HCT116 (cell line): ENCODE results near the gene SORL1. TPM values are rescaled to one million over a fixed set of nuclear protein-coding genes. Genes with fewer than 3 reads are reported as not detected.

ENCODE experiments used
- ATAC-seq: fragments of 200-7000 bp; cut with Tn5 transposase; 2 replicates; pipeline ENCODE4 v1.9.1; 2020; ENCODE audit warnings: mild to moderate bottlenecking, moderate library complexity
- BruUV-seq: library from RNA; stranded (reverse); fragments of 400-500 nt; replicated peaks from 2 replicates; lab custom pipeline; 2021; lab: Mats Ljungman, UMichigan
- CTCF ChIA-PET: fragments of 300-600 bp; sonication (Branson Sonifier 250); formaldehyde crosslinking; loops from one replicate; lab custom pipeline; 2021; ENCODE audit warnings: antibody characterized with exemption; lab: Charles Lee
- POLR2A ChIA-PET: fragments of 300-600, 350-600 bp; sonication (Branson Sonifier 250); formaldehyde crosslinking; loops from one replicate; lab custom pipeline; 2021; ENCODE audit warnings: antibody characterized with exemption; lab: Charles Lee
- RAD21 ChIA-PET, 2 experiments: fragments of 300-600 bp; sonication (Branson Sonifier 250); formaldehyde crosslinking; loops; one replicate each; lab custom pipeline; 2023; ENCODE audit warnings: low total read pairs in 2 of 2; ENCODE audit not compliant: uncharacterized antibody in 2 of 2, unreplicated experiment in 2 of 2, low non-redundant PET in 1 of 2; lab: Charles Lee
- DNase-seq: peaks from one replicate; pipeline ENCODE4 v3.0.0-alpha.2; 2010; ENCODE audit warnings: low read depth, low spot score
- H2AFZ ChIP-seq: fragments of 200-600 bp; shearing (Covaris generic), sonication (generic); 2 replicates; pipeline ENCODE4 v1.6.1; 2017; ENCODE audit warnings: low read depth, mixed run types, mixed read lengths, antibody characterized with exemption, low read length; ENCODE audit not compliant: poor library complexity, severe bottlenecking
- H3K27ac ChIP-seq: 2 replicates; pipeline ENCODE4 v1.5.1; 2012; ENCODE audit warnings: low read depth, low read length
- H3K27me3 ChIP-seq: fragments of 200-600 bp; sonication (generic); 2 replicates; pipeline ENCODE4 v1.6.1; 2016; ENCODE audit warnings: mixed run types, low read length, mixed read lengths; ENCODE audit not compliant: insufficient read depth
- H3K36me3 ChIP-seq, 2 experiments: fragments of 200-500 bp in 1 of 2; fragments of 200-600 bp in 1 of 2; sonication (Bioruptor generic) in 1 of 2; sonication (generic) in 1 of 2; 2 replicates each; pipeline versions ENCODE4 v1.5.1 to v1.6.1; 2014 to 2016; ENCODE audit warnings: low read length in 2 of 2, inconsistent platforms in 1 of 2, mixed read lengths in 1 of 2, mixed run types in 1 of 2; ENCODE audit not compliant: insufficient read depth in 2 of 2, control insufficient read depth in 1 of 2
- H3K4me1 ChIP-seq, 2 experiments: fragments of 200-600 bp in 1 of 2; sonication (generic) in 1 of 2; 2 replicates each; pipeline versions ENCODE4 v1.5.1 to v1.6.1; 2012 to 2017; ENCODE audit warnings: low read length in 2 of 2, inconsistent platforms in 1 of 2, mild to moderate bottlenecking in 1 of 2, mixed read lengths in 1 of 2, mixed run types in 1 of 2, moderate library complexity in 1 of 2; ENCODE audit not compliant: insufficient read depth in 2 of 2, control insufficient read depth in 1 of 2
- H3K4me2 ChIP-seq: fragments of 200-600 bp; sonication (generic); 2 replicates; pipeline ENCODE4 v1.6.1; 2017; ENCODE audit warnings: mixed run types, low read length, mixed read lengths
- H3K4me3 ChIP-seq, 2 experiments: fragments of 200-600 bp in 1 of 2; sonication (generic) in 1 of 2; replicated peaks in 1 of 2; 2 replicates each; pipeline ENCODE4 v1.5.1; 2011 to 2016; ENCODE audit warnings: low read length in 2 of 2, control low read depth in 1 of 2, low read depth in 1 of 2, mild to moderate bottlenecking in 1 of 2, mixed read lengths in 1 of 2, mixed run types in 1 of 2
- H3K79me2 ChIP-seq: fragments of 200-600 bp; sonication (generic); 2 replicates; pipeline ENCODE4 v1.6.1; 2017; ENCODE audit warnings: mild to moderate bottlenecking, mixed run types, low read length, moderate library complexity, mixed read lengths; ENCODE audit not compliant: insufficient read depth
- H3K9ac ChIP-seq: fragments of 200-600 bp; sonication (generic); 2 replicates; pipeline ENCODE4 v1.6.1; 2016; ENCODE audit warnings: low read length, mixed read lengths
- H3K9me2 ChIP-seq: fragments of 200-600 bp; sonication (generic), shearing (Covaris generic); 2 replicates; pipeline ENCODE4 v1.6.1; 2017; ENCODE audit warnings: mixed run types, mild to moderate bottlenecking, moderate library complexity; ENCODE audit not compliant: insufficient read depth
- H3K9me3 ChIP-seq, 2 experiments: fragments of 200-500 bp in 1 of 2; fragments of 200-600 bp in 1 of 2; sonication (Bioruptor generic) in 1 of 2; sonication (generic) in 1 of 2; 2 replicates each; pipeline ENCODE4 v1.6.1; 2014 to 2017; ENCODE audit warnings: low read length in 2 of 2, mixed read lengths in 2 of 2, inconsistent platforms in 1 of 2, low read depth in 1 of 2, mild to moderate bottlenecking in 1 of 2, mixed run types in 1 of 2, moderate library complexity in 1 of 2; ENCODE audit not compliant: control insufficient read depth in 1 of 2, insufficient read depth in 1 of 2
- H4K20me1 ChIP-seq: fragments of 200-600 bp; sonication (generic), shearing (Covaris generic); 2 replicates; pipeline ENCODE4 v1.6.1; 2017; ENCODE audit warnings: mixed run types, mild to moderate bottlenecking, moderate library complexity; ENCODE audit not compliant: insufficient read depth
- CEBPB ChIP-seq: IDR thresholded peaks from 2 replicates; pipeline ENCODE4 v1.6.1; 2012; ENCODE audit warnings: low read depth
- ELF1 ChIP-seq: IDR thresholded peaks from 2 replicates; pipeline ENCODE4 v1.6.1; 2012; ENCODE audit warnings: low read depth, borderline replicate concordance
- EZH2 ChIP-seq: fragments of 200-600 bp; sonication (generic); IDR thresholded peaks from 2 replicates; pipeline ENCODE4 v1.6.1; 2017; ENCODE audit warnings: antibody characterized with exemption, mixed run types
- EZH2phosphoT487 ChIP-seq: fragments of 200-600 bp; IDR thresholded peaks from 2 replicates; pipeline ENCODE4 v1.6.1; 2018; ENCODE audit warnings: antibody characterized with exemption, borderline replicate concordance
- MAX ChIP-seq: IDR thresholded peaks from 2 replicates; pipeline ENCODE4 v1.6.1; 2012
- POLR2A ChIP-seq: IDR thresholded peaks from 2 replicates; pipeline ENCODE4 v1.7.0; 2011; ENCODE audit warnings: borderline replicate concordance; ENCODE audit not compliant: insufficient read depth, insufficient read length; ENCODE audit errors: extremely low read depth
- POLR2AphosphoS5 ChIP-seq: IDR thresholded peaks from 2 replicates; pipeline ENCODE4 v1.6.1; 2011; ENCODE audit warnings: mild to moderate bottlenecking, low read depth, low read length, moderate library complexity
- RAD21 ChIP-seq: IDR thresholded peaks from 2 replicates; pipeline ENCODE4 v1.6.1; 2012; ENCODE audit warnings: low read depth, mild to moderate bottlenecking
- REST ChIP-seq: IDR thresholded peaks from 2 replicates; pipeline ENCODE4 v1.6.1; 2012; ENCODE audit warnings: low read depth
- SIN3A ChIP-seq: IDR thresholded peaks from 2 replicates; pipeline ENCODE4 v1.6.1; 2012; ENCODE audit warnings: low read depth
- ZBTB33 ChIP-seq: IDR thresholded peaks from 2 replicates; pipeline ENCODE4 v1.6.1; 2011; ENCODE audit warnings: mild to moderate bottlenecking, low read length, moderate library complexity; ENCODE audit not compliant: insufficient replicate concordance; ENCODE audit errors: extremely low read depth
- ZNF274 ChIP-seq: fragments of 200-500 bp; sonication (Bioruptor generic); IDR thresholded peaks from 2 replicates; pipeline ENCODE4 v1.6.1; 2014; ENCODE audit warnings: mild to moderate bottlenecking, low read depth, low read length, inconsistent platforms
- intact Hi-C: fragments of 100-400 bp; cut with micrococcal nuclease; formaldehyde crosslinking; loops from 2 replicates; pipeline ENCODE4 v1.10.0; 2022
- total RNA-seq: library from RNA; stranded (reverse); gene quantifications from one replicate; pipeline ENCODE4 v1.2.1, GENCODE V29; 2021; ENCODE audit not compliant: unreplicated experiment

Gene SORL1
- total RNA-seq, 1 experiment from 2014 or later = 17.4 TPM

GRCh38 chr11:121655537-121656327 lies 203.6 kb downstream of the SORL1 start (continued):
- no peak for TF ChIP-seq POLR2A
- TF ChIP-seq EZH2 = no peak
- peak; percentile 93 for TF ChIP-seq MAX
- no peak for TF ChIP-seq ELF1
- TF ChIP-seq SIN3A = no peak

- Histone ChIP-seq H3K27me3 (no peaks in the 10 kb centered on the region), H4K20me1 (no peaks in the 10 kb centered on the region), H3K36me3 (no peaks in the 10 kb centered on the region), H3K9me3 (no peaks in the 10 kb centered on the region), H2AFZ (peak overlapping the region; percentile 91), H3K4me1 (peaks cover 19 to 34% of the 10 kb centered on the region in 2 experiments), H3K9me2 (no peaks in the 10 kb centered on the region), H3K4me3 (peak overlapping the region in 1 of 2 experiments; percentile 51; a peak in 1 of 4 replicates), H3K4me2 (peak overlapping the region; percentile 82), H3K9ac (peak overlapping the region; percentile 63), H3K27ac (peak overlapping the region; percentile 62), H3K79me2 (no peaks in the 10 kb centered on the region)
- intact Hi-C loops = loop anchor here (1.0 to 10.0 kb wide), 6 partner anchors 366 to 928 kb away; no protein-coding TSS in a partner anchor
- ATAC-seq = no peak; the same call in none of the 2 replicates
- no TSS peak for BruUV-seq
- RAD21 ChIA-PET = interaction anchor here in 1 of 2 experiments (2.3 kb wide), 1 partner anchor 849 kb away, joined by 9 read pairs; no protein-coding TSS in a partner anchor
- CTCF ChIA-PET = interaction anchor here (0.5 to 5.5 kb wide), 3 partner anchors 8 to 940 kb away, joined by 3 to 54 read pairs (median 9); no protein-coding TSS in a partner anchor
- DNase-seq = no peak
- POLR2A ChIA-PET = no interaction called here
- no peak for TF ChIP-seq SIN3A
- TF ChIP-seq ELF1 = no peak
- TF ChIP-seq REST = no peak
- TF ChIP-seq ZBTB33 = no peak
- no peak for TF ChIP-seq POLR2A
- no peak for TF ChIP-seq ZNF274
- no peak for TF ChIP-seq CEBPB
- TF ChIP-seq RAD21 = no peak
- TF ChIP-seq MAX = no peak
- TF ChIP-seq POLR2AphosphoS5 = no peak
- no peak for TF ChIP-seq EZH2phosphoT487
These were observed 204.4 kb downstream of the SORL1 start for GRCh38 chr11:121656328-121657090.
